ENCODE results near the gene GGTA1. TPM values are rescaled to one million over a fixed set of nuclear protein-coding genes. Genes with fewer than 3 reads are reported as not detected.
A peak's percentile ranks its signal among the peaks of the same experiment; 100 is the strongest.

GGTA1 gene
- total RNA-seq, 4 donors from 2014 or later: 1.9 to 37.8 (median 3.5) TPM; not detected in 1

GRCh38 chr9:121537283-121537682 is 37.6 kb upstream of the GGTA1 start:
- TF ChIP-seq POLR2A (IDR thresholded peaks at IDR 0.05) (no peak), POLR2AphosphoS5 (IDR thresholded peaks at IDR 0.05) (no peak), CTCF (IDR thresholded peaks at IDR 0.05) (no peak), EP300 (IDR thresholded peaks at IDR 0.05; ENCODE audit: low read depth) (no peak)
- intact Hi-C loops (cut with DNase I; ENCODE audit: low total_unique reads): no loop called here
- Histone ChIP-seq H3K36me3 (no peaks in the 10 kb centered on the region), H3K27ac (no peak overlapping the region), H3K4me1 (peaks cover 0 to 5% (median 0%) of the 10 kb centered on the region in 4 donors), H3K9me3 (no peaks in the 10 kb centered on the region), H3K27me3 (no peaks in the 10 kb centered on the region), H3K4me3 (no peak overlapping the region)
- 30 to 43% methylated on average over 3 to 5 of the region's 5 CpGs for whole genome bisulfite sequencing, 2 donors (ENCODE audit: low coverage in 1 of 2)
- no peak for DNase-seq
- in situ Hi-C loops (cut with MboI; ENCODE audit: low pct_ligation_motif_present in 1 of 4, low pct_unique_long_range_greater_than_20kb in 1 of 4, low sequenced_read_pairs in 3 of 4): no loop called here

GRCh38 chr9:121532881-121533280 is 33.2 kb upstream of the GGTA1 start:
- Histone ChIP-seq H3K27ac (no peak overlapping the region), H3K4me3 (no peak overlapping the region), H3K27me3 (no peaks in the 10 kb centered on the region), H3K36me3 (no peaks in the 10 kb centered on the region), H3K9me3 (no peaks in the 10 kb centered on the region), H3K4me1 (peaks cover 0 to 13% (median 7%) of the 10 kb centered on the region in 4 donors)
- no peak for DNase-seq
- WGBS, 2 donors (ENCODE audit: low coverage in 1 of 2): 80 to 92% methylated on average over 3 to 5 of the region's 5 CpGs
- intact Hi-C loops (cut with DNase I; ENCODE audit: low total_unique reads) (no loop called here), in situ Hi-C loops (cut with MboI; ENCODE audit: low pct_ligation_motif_present in 1 of 4, low pct_unique_long_range_greater_than_20kb in 1 of 4, low sequenced_read_pairs in 3 of 4) (no loop called here)
- TF ChIP-seq POLR2A (IDR thresholded peaks at IDR 0.05) (no peak), CTCF (IDR thresholded peaks at IDR 0.05) (no peak), EP300 (IDR thresholded peaks at IDR 0.05; ENCODE audit: low read depth) (no peak), POLR2AphosphoS5 (IDR thresholded peaks at IDR 0.05) (no peak)

- 20 to 36% methylated on average over 1 to 11 of the region's 11 CpGs for WGBS, 2 donors (ENCODE audit: low coverage in 1 of 2)
- Histone ChIP-seq H3K4me1 (peaks cover 0 to 8% (median 7%) of the 10 kb centered on the region in 4 donors), H3K27ac (peak overlapping the region in 1 of 4 donors; percentile 17), H3K4me3 (no peak overlapping the region), H3K36me3 (no peaks in the 10 kb centered on the region), H3K9me3 (no peaks in the 10 kb centered on the region), H3K27me3 (no peaks in the 10 kb centered on the region)
- DNase-seq: peak; percentile 74
- intact Hi-C loops (cut with DNase I; ENCODE audit: low total_unique reads) (no loop called here), in situ Hi-C loops (cut with MboI; ENCODE audit: low pct_ligation_motif_present in 1 of 4, low pct_unique_long_range_greater_than_20kb in 1 of 4, low sequenced_read_pairs in 3 of 4) (no loop called here)
- TF ChIP-seq POLR2A (IDR thresholded peaks at IDR 0.05) (no peak), EP300 (IDR thresholded peaks at IDR 0.05; ENCODE audit: low read depth) (no peak), POLR2AphosphoS5 (IDR thresholded peaks at IDR 0.05) (peak in 1 of 3 donors; percentile 13), CTCF (IDR thresholded peaks at IDR 0.05) (no peak)
Observed at GRCh38 chr9:121529237-121529987, 29.8 kb upstream of the GGTA1 start.

- DNase-seq: no peak
- Histone ChIP-seq H3K9me3 (no peaks in the 10 kb centered on the region), H3K36me3 (no peaks in the 10 kb centered on the region), H3K27ac (no peak overlapping the region), H3K4me3 (no peak overlapping the region), H3K4me1 (peaks cover 0 to 8% (median 7%) of the 10 kb centered on the region in 4 donors), H3K27me3 (no peaks in the 10 kb centered on the region)
- intact Hi-C loops (cut with DNase I; ENCODE audit: low total_unique reads) (no loop called here), in situ Hi-C loops (cut with MboI; ENCODE audit: low pct_ligation_motif_present in 1 of 4, low pct_unique_long_range_greater_than_20kb in 1 of 4, low sequenced_read_pairs in 3 of 4) (no loop called here)
- TF ChIP-seq POLR2A (IDR thresholded peaks at IDR 0.05) (no peak), CTCF (IDR thresholded peaks at IDR 0.05) (no peak), EP300 (IDR thresholded peaks at IDR 0.05; ENCODE audit: low read depth) (no peak), POLR2AphosphoS5 (IDR thresholded peaks at IDR 0.05) (no peak)
Observed at GRCh38 chr9:121528642-121529041, 29.0 kb upstream of the GGTA1 start.

All from transverse colon (tissue), 4 donors.